Stimulated activated CD8-positive, alpha-beta memory T cell treated with anti-CD3 and anti-CD28 coated beads, Interleukin-4, amount 100 ng/mL, for 4 hours (primary cell): ENCODE data around the gene PTPN2.

Experiments
- DNase-seq, 2 donors: peaks; one replicate each; pipeline ENCODE4 v3.0.0-alpha.2; 2020; ENCODE audit warnings: low read depth in 2 of 2, low spot score in 1 of 2

Gene PTPN2

DNA sequence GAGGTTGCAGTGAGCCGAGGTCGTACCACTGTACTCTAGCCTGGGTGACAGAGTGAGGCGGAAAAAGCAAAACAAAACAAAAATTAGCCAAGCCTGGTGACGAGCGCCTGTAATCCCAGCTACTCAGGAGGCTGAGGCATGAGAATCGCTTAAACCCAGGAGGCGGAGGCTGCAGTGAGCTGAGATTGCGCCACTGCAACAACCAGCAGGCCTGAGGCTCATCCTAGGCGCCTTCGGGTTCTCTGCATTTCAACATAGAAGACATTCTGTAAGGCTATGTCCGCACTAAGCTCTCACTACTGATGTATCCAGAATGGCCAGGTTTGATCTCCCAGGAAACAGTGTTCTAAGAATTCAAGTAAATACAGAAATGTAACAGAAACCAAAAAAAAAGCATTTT is 23.5 kb downstream of the PTPN2 start:
- DNase-seq: no peak

DNA sequence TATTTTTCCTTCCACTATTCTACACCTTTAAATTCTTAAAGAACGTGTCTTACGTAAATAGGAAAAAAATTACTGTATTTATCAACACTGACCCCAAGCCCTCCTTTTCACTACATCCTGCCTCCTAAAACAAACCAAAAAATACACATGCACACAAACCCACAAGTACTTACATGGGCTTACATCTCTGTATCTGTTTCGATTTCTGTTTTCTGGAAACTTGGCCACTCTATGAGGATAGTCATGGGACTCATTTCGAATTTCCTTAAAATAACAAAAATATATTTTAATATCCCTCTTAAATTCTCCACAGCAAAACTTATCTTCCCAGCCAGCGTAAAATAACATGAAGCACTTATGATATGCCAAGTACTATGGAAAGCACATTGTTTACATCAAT is 25.0 kb downstream of the PTPN2 start:
- DNase-seq: no peak

DNA sequence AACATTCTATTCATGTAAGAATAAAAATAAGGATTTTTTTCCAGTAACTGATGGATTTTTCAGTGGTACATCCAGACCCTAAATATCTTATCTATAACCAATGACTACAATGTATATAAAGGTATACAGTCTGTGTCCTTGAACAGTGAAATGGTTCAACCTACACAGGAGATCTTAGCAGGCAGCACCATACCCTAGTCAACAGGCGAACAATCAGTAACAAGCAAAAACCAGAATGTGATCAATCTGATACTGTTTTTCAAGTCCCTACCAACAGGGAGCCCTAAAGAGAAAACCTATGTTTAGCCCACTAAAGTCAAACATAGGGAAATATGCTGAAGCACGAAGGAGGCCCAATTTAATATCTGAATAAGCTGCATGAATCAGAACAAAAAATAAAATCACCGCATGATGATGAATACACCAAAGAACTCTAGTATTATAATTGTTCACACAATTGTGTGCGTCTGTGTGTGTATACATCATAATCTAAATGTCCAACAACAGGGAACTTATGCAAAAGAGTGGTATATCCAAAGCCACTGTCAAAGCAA is 26.0 kb downstream of the PTPN2 start:
- no peak for DNase-seq

DNA sequence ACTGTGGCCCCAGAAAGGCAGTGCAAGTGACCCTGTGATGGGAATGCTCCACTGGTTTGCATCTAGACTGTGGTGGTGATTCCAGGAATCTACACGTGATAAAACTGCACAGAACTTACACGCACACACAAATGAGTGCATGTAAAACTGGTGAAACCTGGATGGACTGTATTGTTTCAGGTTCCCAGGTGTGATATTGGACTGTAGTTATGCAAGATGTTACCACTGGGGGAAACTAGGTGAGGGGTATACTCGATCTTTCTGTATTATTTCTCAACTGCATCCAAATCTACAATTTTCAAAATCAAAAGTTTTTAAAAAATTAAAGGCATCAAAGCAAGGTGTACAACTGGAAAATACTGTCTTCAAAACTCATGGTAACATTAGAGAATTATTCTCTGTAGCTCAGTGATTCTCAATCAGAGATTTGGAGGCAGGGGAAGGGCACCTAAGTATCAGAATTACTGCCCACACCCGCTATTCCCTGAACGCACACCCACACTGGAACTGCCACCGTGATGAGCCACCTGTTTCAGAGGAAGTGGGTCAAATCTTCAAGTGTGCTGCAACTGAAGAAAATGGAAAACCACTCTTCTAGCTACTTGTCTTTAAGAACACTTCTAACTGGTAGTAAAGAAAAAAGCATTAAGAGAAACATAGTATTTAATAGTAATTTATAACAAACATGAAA is 26.7 kb downstream of the PTPN2 start:
- DNase-seq: no peak

DNA sequence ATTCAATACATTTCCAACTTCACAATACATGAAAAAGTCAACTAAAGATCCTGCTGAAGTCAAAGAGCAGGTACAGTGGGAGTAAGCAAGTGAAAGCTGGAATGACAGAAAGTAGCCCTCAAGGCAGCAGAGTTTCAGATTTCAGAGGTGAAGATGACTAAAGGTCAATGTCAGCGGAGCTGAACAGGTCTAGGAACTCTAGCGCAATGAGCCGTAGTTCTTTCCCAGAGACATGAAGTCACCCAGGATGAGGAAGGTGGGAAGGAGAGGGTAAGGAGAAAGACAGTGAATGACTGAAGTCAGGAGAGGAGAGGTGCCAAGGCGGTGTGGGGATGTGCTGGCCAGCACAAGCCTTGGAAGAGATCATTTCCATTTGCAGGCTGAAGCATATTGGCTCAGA is 28.1 kb downstream of the PTPN2 start:
- DNase-seq: no peak

DNA sequence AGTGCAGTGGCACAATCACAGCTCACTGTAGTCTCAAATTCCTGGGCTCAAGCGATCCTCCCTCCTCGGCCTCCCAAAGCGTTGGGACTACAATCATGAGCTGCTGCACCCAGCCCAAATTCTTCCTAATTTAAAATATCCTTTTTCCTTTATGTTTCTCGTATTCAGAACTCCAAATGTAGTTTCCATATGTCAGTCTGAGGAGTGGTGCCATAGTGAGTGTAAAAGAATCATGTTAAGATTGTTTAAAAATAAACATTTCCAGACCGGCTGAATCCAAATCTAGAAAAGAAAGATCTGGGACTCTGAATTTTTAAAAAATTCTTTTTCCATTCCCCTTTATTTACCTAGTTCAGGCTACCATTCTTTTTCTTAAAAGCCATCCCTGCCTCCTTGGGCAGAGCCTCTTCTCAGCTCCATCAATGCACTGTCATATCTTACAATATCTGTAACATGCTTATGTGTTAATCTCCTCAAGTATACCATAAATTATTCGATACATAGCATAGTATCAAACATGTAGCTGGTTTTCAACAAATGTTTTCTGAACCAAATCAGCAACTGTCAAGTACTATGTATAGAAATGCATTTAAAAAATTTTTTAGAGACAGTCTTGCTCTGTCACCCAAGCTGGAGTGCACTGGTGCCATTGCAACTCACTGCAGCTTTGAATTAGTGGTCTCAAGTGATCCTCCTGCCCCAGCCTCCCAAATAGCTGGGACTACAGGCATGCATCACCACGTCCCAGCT is 31.3 kb downstream of the PTPN2 start:
- no peak for DNase-seq

DNA sequence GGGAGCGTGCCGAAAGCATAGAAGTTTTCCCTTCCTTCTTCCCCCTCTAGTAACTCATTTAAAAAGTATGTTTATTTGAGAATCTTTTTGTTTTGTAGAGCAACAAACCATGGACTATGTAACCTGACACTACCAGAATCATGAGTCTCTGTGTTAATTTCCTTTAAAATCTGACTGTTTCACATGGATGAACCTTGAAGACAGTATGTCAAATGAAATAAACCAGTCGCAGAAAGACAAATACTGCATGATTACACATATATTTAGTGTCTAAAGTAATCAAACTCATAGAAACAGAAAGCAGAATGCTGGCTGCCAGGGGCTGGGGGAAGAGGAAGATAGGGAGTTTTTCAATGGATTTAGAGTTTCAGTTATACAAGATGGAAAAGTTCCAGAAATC is 32.3 kb downstream of the PTPN2 start:
- DNase-seq: no peak

DNA sequence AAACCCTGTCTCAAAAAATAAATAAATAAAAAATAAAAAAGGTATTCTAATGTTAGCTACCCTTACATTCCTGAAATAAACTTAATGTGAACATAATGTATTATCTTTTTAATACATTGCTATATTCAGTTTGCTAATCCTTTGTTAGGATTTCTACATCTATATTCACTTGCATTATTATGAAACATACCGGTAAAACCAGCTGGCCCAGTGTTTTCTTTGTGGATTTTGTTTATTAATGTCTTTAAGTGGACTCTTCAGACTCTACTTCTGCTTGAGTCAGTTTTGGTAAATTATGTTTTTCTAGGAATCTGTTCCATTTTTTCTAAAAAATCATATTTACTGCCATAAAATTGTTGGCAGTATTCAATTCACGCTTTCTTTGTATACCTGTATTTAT is 34.5 kb downstream of the PTPN2 start:
- no peak for DNase-seq

DNA sequence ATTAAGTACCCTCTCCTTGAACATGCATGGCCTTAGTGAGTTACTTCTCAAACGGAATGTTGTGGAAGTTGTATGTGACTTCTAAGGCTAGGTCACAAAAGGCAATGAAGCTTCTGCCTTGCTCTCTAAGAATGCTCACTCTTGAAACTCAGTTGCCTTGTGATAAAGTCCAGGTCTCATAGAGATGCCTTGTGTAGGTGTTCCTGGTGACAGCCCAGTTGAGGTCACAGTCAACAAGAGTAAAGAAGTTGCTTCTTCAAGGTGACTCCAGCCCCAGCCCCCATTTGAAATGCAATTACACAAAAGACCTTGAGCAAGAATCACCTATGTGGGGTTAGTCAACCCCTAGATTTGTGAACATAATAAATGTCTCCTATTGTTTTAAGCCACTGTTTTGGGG is 35.6 kb downstream of the PTPN2 start:
- DNase-seq: no peak

DNA sequence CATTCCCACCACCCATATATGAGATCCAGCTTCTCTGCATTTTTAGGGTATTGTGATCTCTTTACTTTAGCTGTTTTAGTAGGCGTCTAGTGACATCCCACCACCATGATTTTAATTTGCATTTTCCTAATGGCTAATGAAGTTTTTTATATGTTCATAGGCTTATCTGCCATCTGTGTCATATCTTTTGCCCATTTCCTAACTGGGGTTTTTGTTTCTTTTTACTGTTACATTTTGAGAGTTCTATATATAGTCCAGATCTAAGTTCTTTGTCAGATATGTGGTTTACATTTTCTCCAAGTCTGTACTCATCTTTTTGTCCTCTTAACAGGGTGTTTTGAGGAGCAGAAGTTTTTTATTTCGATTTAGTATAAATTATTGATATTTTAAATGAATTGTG is 39.6 kb downstream of the PTPN2 start:
- no peak for DNase-seq

DNA sequence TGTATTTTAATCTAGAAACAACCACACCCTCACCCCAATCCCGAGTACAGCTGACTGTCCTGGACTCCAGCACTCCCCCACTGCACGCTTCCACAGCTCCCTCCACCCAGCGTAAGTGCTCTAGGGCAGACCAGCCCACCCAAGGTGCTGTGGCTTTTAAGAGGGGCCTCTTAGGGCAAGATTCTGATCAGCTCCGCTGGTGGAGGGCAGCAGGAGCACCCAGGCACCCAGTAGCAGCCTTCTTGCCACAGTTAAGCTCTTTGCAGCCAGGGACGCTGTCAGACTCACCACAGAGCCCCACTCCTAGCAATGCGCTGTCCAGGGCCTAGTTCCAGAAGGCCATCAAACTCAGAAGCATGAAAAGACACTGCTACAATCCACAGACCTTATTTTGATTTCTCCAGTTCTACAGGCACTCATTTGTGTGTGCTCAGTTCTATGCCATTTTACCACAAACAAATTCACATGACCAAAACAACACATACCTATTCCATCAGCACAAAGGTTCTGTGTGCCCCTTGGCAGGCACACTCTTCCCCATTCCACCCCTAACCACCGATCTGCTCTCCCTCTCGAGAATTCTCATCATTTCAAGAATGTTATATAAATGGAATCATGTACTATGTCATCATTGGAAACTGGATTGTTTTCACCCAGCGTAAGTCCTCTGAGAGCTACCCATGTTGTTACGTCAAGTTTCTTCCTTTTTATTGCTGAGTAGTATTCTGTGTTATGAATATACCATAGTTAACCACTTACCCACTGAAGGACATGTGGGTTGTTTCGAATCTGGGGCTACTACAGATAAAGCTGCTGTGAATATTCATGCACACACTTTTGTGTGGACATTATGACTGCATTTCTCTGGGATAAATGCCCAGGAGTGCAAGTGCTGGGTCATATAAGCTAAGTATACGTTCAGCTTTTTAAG is 40.4 kb downstream of the PTPN2 start:
- DNase-seq: no peak

DNA sequence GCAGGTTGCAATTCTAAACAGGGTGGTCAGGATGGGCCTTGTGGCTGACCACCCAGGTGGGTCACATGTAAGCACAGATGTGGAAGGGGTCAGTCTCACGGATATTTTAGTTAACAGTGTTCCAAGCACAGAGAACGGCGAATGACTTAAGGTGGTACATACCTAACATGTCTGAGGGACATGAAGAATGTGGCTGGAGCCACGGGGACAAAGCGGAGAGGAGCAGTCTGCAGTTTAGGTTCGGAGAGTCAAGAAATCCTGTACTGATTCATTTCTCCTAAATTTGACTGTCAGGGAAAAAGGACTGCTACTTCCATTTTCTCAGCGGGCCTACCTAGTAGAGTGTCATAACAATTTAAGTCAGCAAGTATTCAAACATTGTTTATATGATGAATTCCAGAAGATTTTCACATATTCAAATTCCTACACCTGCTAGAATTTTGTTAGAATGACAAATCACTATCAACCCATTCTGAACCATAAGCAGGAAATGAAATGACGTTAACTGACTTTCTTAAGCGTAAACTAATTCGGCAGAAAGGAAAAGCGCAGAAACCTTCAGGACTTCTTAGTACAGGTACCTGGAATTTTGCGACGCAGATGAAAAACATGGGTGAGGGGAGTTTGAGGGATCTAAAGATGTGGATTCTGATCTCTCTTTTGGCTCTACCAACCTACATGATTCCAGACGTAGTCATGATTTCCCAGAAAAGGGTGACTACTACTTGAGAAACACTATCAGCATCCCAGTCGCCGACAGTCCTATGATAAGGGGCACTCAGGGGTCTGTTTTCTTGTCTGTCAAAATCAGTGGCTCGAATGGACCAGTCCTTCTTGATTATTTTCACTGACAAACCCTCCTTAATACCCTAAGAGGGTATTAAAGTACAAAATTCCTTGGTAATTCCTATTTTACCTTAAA is 41.3 kb downstream of the PTPN2 start:
- DNase-seq: no peak

DNA sequence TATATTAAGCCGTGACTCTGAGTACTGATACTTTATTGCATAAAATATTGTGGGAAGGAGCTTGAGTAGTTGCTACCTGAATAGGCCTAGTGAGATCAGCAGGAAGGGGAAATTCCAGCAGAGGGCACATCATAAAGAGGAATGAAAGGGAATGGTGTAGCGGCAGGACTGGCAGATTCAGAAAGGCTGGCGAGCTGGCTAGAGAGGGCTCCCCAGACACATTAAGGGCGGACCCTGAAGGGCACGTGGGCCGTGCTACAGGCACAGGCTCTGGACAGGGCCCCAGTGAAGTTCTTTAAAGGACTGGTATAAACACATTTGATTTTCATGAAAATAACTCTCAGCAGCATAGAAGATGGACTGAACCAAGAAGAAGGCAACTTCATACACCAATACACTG is 43.0 kb downstream of the PTPN2 start:
- DNase-seq: no peak

DNA sequence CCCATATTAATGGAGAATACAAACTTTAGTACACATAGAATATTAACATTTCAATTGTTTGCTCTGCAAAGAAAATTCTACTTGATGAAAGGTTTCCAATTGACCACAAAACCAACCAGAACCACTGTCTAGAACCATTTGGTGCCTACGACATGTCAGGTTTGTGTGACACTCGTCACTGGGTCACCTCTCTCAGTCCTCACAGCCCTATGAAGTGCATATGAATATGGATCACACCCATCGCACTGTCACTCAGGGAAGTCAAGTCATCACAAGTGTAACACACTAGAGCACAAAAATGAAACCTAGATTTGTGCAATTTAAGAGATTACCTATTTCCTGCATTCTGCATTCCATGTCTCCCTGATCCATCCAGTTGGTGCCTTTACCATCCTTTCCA is 43.7 kb downstream of the PTPN2 start:
- no peak for DNase-seq

DNA sequence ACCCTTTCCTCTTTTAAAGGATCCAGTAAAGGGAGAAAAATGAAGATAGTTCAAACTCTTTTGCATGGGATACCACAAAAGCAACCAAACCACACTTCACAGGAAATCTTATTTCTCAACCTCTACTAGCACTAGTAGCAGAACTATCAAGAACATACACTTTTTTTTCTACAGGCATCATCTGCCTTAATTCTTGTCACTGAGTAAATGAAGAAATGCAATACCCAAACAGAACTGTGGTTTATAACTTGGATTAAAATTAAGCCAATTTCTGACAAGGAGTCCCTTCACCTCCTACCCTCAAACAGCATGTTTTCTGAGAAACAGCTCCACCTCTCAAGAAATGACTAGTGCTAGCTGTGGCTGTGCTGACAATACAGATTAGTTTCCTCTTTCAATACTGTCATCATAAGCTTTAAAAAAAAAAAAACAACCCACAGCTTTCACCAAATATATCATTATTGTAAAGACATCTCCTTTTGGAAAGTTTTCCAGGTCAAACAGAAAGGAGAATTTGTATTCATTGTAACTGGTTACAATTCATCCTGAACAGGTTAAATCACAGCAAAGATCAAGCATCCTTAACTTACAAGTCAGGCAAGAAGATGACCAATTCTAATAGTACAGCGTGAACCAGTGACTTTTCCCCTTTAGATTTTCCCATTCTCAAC is 44.4 kb downstream of the PTPN2 start:
- DNase-seq: no peak

DNA sequence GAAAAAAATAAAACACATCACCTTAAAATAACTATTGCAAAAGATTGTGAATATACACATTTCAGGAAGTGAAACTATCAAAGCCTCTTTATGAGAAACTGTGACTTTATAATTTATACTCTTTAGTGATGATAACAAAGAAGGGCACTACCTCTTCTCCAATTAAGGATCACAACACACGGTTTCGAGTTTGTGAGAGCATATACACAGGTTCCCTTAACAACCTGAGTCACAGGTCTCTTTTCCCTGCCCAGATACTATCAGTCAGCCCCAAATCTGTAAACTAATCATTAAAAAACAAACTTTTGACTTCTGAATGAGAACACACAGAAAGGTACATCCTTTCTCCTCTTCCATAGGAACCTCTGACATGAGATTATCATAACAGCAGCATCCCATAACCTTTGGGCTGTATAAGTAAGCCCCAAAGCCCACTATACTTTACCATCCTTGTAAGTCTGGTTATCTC is 44.9 kb downstream of the PTPN2 start:
- DNase-seq: no peak

DNA sequence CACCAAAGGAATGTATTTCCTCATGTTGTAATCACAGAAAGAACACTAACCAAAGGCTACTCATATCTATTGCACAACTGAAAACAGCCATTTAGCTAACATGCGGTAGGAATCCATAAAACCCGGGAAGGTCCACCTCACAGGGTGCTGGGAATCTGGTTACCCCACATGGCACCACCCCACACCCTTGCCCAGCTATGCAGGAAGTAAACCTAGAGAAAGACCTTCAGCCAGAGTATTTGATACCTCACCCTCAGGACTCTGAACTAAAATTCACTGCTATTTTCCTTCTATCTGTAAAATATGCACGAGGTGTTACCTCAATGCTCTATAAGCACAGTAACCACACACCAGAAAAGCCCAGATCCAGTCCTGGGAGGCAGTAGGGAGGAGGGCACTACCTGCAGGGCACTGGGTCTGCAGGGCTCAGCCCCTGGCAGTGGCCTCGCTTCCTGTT is 45.8 kb downstream of the PTPN2 start:
- DNase-seq: no peak

DNA sequence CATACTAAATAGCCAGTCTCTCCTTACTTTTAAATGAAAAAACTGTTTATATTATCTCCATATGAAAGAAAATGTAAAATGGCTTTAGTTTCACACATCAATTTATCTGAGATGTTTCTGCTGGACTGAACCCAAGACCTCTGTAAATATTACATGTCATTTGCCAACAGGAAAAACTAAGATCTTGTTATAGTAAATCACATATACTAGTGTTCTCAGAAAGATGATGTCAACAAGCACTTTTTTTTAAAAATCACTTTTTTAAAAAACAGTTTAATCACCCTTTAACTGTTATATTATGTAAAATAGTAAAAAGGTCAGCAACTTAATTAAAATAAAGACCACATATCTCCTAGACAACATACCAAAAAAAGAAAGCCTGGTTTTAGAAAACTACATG is 46.3 kb downstream of the PTPN2 start:
- DNase-seq: no peak

DNA sequence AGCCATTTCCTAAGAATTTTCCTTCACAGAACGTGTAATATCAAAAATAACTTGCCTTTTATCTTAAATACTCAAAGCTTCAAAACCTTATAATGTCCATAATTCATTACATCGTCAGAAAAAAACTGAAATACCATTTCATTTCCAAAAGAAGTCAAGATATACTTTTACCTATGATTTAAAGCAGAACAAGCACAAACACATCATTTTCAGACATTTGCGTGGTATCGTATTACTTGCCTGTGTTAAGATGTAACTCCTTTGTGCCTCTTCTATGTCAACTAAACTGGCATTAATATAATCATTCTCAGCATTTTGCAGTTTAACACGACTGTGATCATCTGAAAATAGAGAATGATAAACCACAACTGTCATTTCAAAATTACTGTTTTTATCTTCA is 47.5 kb downstream of the PTPN2 start:
- DNase-seq: no peak
